ENCODE measurements around the gene NRTN.

The NRTN gene

DNA sequence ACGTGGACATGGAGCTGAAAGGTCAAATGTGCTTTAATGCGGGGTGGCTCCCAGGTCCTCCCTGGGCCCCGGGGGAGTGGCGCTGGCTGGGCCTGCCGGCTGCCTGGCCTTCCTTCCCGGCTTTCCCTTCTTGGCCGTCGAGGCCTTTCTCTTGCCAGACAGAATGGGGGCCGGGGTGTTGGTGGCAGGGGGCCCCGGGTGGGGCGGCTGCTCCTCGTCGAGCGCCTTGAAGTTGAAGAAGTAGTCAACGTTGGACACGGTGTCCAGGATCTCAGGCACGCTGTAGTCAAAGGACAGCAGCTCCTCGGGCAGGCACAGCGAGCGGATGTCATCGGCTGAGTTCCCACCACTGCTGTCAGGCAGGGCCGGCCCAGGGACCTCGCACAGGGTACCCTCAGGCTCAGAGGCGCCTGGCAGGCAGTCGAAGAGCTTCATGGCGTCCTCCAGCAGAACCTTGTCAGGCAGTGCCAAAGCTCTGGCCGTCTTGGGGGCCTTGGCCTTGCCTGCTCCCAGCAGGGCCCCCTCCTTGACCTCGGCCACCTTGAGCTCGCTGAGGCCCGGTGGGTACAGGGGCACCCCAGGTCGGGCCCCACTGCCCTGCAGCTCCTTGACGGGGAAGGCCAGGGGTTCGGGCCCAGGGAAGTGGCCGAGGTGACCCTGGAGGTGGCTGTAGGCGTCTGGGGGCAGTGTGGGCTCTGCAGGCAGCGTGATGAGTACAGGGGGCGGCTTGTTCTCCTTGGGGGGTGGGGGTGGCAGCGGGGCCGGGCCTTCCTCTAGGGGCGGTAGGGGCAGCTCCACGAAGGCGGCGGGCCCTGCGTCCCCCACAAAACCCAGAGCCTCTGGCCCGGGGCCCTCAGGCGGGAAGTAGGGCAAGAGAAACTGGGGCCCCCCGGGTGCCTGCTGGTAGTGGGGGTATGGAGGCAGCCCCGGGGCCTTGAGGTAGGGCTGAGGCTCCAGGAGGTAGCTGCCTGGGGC lies 21.6 kb upstream of the NRTN start:
- H3K36me3 ChIP-seq (ENCODE audit: control insufficient read depth in 1 of 2, insufficient read depth in 2 of 2, low read length in 2 of 2) = peaks cover 19 to 45% of the 10 kb centered on the region in 2 donors
- H3K4me1 ChIP-seq (ENCODE audit: control insufficient read depth in 1 of 2, insufficient read depth in 2 of 2, low read length in 2 of 2) = no peaks in the 10 kb centered on the region
- no peaks in the 10 kb centered on the region for H3K9me3 ChIP-seq (ENCODE audit: control insufficient read depth in 1 of 2, low read length in 2 of 2)
- H3K27ac ChIP-seq (ENCODE audit: low read length) = no peak overlapping the region
- no peak overlapping the region for H3K4me3 ChIP-seq (ENCODE audit: low read depth in 1 of 2, low read length in 2 of 2)
- no peaks in the 10 kb centered on the region for H3K27me3 ChIP-seq (ENCODE audit: low read depth, low read length)

DNA sequence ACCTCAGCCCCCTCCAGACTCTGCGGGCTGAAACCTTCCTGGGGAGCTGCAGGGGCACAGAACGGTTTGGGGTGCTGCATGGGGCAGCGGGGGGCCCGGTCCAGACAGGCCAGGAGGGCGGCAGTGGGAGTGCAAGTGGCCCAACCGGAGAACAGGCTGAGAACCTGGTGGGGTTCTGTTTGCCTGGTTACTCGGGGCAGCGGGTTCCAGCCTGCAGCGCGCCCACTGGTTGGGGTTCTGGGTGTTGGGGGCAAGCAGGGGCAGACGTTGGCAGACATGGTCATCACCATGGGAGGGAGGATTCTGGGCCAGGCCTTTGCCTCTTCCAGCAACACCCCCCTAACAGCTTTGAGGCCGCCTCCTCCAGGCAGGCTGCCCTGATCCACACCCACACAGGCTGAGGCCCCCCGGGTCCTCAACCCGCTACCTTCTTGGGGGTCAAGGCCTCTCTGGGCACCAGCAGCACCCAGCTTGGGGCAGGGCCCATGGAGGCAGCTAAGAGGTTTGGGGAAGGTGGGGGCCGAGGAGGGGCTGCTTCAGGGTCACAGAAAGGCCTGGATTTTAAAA lies 20.2 kb upstream of the NRTN start, which contains the start of gene PRR22:
TSS of gene PRR22 (minus strand) at position 166 of the 567 bp plus-strand sequence. CDS start at position 80, 86 bp downstream.
- Histone ChIP-seq H3K27ac (ENCODE audit: low read length) (no peak within 1 kb of the TSS), H3K27me3 (ENCODE audit: low read depth, low read length) (no peaks in the 10 kb centered on the region), H3K4me1 (ENCODE audit: control insufficient read depth in 1 of 2, insufficient read depth in 2 of 2, low read length in 2 of 2) (no peaks in the 10 kb centered on the region), H3K36me3 (ENCODE audit: control insufficient read depth in 1 of 2, insufficient read depth in 2 of 2, low read length in 2 of 2) (peaks cover 27 to 58% of the 10 kb centered on the region in 2 donors), H3K4me3 (ENCODE audit: low read depth in 1 of 2, low read length in 2 of 2) (no peak within 1 kb of the TSS), H3K9me3 (ENCODE audit: control insufficient read depth in 1 of 2, low read length in 2 of 2) (no peaks in the 10 kb centered on the region)

GRCh38 chr19:5785423-5785822 lies 19.4 kb upstream of the NRTN start:
- H3K27me3 ChIP-seq (ENCODE audit: low read depth, low read length) = no peaks in the 10 kb centered on the region
- H3K4me3 ChIP-seq (ENCODE audit: low read depth in 1 of 2, low read length in 2 of 2) = no peak overlapping the region
- peaks cover 30 to 61% of the 10 kb centered on the region in 2 donors for H3K36me3 ChIP-seq (ENCODE audit: control insufficient read depth in 1 of 2, insufficient read depth in 2 of 2, low read length in 2 of 2)
- no peaks in the 10 kb centered on the region for H3K9me3 ChIP-seq (ENCODE audit: control insufficient read depth in 1 of 2, low read length in 2 of 2)
- peaks cover 0 to 7% of the 10 kb centered on the region in 2 donors for H3K4me1 ChIP-seq (ENCODE audit: control insufficient read depth in 1 of 2, insufficient read depth in 2 of 2, low read length in 2 of 2)
- no peak overlapping the region for H3K27ac ChIP-seq (ENCODE audit: low read length)

DNA sequence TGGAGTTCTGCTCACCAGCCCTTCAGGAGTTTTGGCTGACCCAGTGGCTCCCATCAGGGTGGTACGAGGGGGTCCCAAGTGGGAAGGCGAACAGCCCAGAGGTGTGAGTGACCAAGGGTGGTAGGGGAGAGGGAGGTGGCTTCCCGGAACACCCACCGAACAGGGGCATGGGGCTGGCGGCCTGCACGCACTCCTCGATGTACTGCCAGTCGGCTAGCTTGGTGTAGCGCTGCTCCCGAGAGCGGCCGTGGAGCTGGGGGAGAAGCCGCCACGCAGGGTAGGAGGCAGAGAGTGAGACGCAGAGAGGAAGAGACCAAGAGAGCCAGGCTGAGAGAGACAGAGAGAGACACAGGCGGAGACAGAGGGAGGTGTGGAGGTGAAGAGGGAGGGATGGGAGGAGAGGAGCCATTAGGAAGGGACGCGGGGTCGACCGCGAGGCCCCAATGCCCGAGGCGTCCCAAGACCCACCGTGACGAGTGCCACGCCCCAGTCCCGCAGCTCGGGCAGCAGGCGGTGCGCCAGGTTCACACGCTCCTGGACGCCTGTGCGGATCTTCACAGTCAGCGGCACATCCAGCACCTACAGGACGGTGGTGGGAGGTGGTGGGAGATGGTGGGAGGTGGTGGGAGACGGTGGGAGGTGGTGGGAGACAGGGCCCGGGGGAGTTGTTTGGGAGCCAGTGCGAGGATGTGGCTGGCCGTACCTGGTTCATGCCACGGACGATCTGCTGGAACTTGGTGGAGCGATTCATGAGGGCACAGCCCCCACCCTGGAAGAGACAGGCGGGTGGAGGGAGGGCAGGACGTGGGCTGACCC lies 18.1 kb upstream of the NRTN start:
- Histone ChIP-seq H3K9me3 (ENCODE audit: control insufficient read depth in 1 of 2, low read length in 2 of 2) (no peaks in the 10 kb centered on the region), H3K4me1 (ENCODE audit: control insufficient read depth in 1 of 2, insufficient read depth in 2 of 2, low read length in 2 of 2) (peaks cover 0 to 7% of the 10 kb centered on the region in 2 donors), H3K36me3 (ENCODE audit: control insufficient read depth in 1 of 2, insufficient read depth in 2 of 2, low read length in 2 of 2) (peaks cover 30 to 61% of the 10 kb centered on the region in 2 donors), H3K27me3 (ENCODE audit: low read depth, low read length) (no peaks in the 10 kb centered on the region), H3K4me3 (ENCODE audit: low read depth in 1 of 2, low read length in 2 of 2) (no peak overlapping the region), H3K27ac (ENCODE audit: low read length) (no peak overlapping the region)

DNA sequence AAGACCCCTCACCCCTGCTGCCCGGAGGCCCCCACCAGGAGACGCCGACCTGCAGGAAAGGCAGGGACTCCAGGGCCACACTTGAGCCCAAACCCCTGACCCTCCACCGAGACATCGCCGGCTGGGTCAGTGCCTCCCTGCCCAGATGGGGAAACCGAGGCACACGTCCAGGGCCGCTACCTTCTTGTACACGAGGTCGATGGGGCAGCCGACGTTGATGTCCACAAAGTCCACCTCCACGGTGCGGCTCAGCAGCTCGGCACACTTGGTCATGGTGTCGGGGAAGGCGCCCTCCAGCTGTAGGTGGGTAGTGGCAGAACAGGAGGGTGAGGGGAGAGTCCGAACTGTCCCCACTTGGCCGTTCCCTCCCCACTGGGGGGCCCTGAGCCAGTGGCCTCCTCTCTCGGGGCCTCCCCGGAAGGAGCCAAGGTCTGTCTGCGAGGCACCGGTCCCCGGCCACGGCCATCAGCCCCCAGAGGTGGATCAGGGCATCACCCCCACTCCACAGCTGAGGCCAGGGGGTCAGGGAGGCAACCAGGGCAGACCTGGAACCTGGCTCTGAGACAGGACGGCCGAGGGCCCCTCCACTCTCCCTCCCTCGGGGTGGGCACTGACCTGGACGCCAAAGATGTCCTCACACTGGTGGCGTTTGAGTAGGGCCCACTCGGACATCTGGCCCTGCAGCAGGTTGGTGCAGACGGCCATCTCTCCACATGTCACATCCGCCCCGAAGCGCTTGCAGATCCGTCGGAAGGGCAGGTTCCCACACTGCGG lies 17.3 kb upstream of the NRTN start:
- H3K27ac ChIP-seq (ENCODE audit: low read length) = no peak overlapping the region
- no peaks in the 10 kb centered on the region for H3K27me3 ChIP-seq (ENCODE audit: low read depth, low read length)
- peaks cover 0 to 7% of the 10 kb centered on the region in 2 donors for H3K4me1 ChIP-seq (ENCODE audit: control insufficient read depth in 1 of 2, insufficient read depth in 2 of 2, low read length in 2 of 2)
- peaks cover 30 to 61% of the 10 kb centered on the region in 2 donors for H3K36me3 ChIP-seq (ENCODE audit: control insufficient read depth in 1 of 2, insufficient read depth in 2 of 2, low read length in 2 of 2)
- H3K4me3 ChIP-seq (ENCODE audit: low read depth in 1 of 2, low read length in 2 of 2) = no peak overlapping the region
- H3K9me3 ChIP-seq (ENCODE audit: control insufficient read depth in 1 of 2, low read length in 2 of 2) = no peaks in the 10 kb centered on the region

GRCh38 chr19:5788422-5788821 lies 16.4 kb upstream of the NRTN start:
- Histone ChIP-seq H3K27me3 (ENCODE audit: low read depth, low read length) (no peaks in the 10 kb centered on the region), H3K27ac (ENCODE audit: low read length) (no peak overlapping the region), H3K4me1 (ENCODE audit: control insufficient read depth in 1 of 2, insufficient read depth in 2 of 2, low read length in 2 of 2) (peaks cover 0 to 7% of the 10 kb centered on the region in 2 donors), H3K9me3 (ENCODE audit: control insufficient read depth in 1 of 2, low read length in 2 of 2) (no peaks in the 10 kb centered on the region), H3K4me3 (ENCODE audit: low read depth in 1 of 2, low read length in 2 of 2) (no peak overlapping the region), H3K36me3 (ENCODE audit: control insufficient read depth in 1 of 2, insufficient read depth in 2 of 2, low read length in 2 of 2) (peaks cover 30 to 61% of the 10 kb centered on the region in 2 donors)

DNA sequence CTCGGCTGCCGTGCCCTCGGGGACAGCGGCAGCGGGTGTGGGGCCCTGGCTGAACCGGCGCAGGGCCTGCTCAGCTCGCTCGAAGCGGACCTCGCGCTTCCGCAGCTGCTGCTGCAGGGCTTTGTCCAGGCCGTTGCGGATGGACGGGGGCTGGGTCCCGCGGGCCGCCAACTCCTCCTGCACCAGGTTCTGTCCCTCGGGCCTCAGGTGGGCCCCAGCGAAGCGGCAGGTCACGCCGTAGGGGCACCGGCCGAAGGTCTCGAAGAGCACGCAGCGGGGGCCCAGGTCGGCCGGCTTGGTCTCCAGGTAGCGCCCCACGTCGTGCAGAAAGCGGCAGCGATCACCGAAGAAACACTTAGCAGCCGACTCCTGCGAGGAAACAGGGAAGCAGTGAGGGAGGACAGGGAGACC lies 15.5 kb upstream of the NRTN start:
- peaks cover 0 to 7% of the 10 kb centered on the region in 2 donors for H3K4me1 ChIP-seq (ENCODE audit: control insufficient read depth in 1 of 2, insufficient read depth in 2 of 2, low read length in 2 of 2)
- no peaks in the 10 kb centered on the region for H3K27me3 ChIP-seq (ENCODE audit: low read depth, low read length)
- no peak overlapping the region for H3K4me3 ChIP-seq (ENCODE audit: low read depth in 1 of 2, low read length in 2 of 2)
- H3K27ac ChIP-seq (ENCODE audit: low read length) = no peak overlapping the region
- H3K9me3 ChIP-seq (ENCODE audit: control insufficient read depth in 1 of 2, low read length in 2 of 2) = no peaks in the 10 kb centered on the region
- peaks cover 30 to 56% of the 10 kb centered on the region in 2 donors for H3K36me3 ChIP-seq (ENCODE audit: control insufficient read depth in 1 of 2, insufficient read depth in 2 of 2, low read length in 2 of 2)

- Histone ChIP-seq H3K4me1 (ENCODE audit: control insufficient read depth in 1 of 2, insufficient read depth in 2 of 2, low read length in 2 of 2) (peaks cover 0 to 7% of the 10 kb centered on the region in 2 donors), H3K27me3 (ENCODE audit: low read depth, low read length) (no peaks in the 10 kb centered on the region), H3K9me3 (ENCODE audit: control insufficient read depth in 1 of 2, low read length in 2 of 2) (no peaks in the 10 kb centered on the region), H3K27ac (ENCODE audit: low read length) (peak overlapping the region; percentile 96), H3K4me3 (ENCODE audit: low read depth in 1 of 2, low read length in 2 of 2) (peak overlapping the region; percentile 74 to 83), H3K36me3 (ENCODE audit: control insufficient read depth in 1 of 2, insufficient read depth in 2 of 2, low read length in 2 of 2) (peaks cover 30 to 49% of the 10 kb centered on the region in 2 donors)
Observed at GRCh38 chr19:5789886-5790558, 14.8 kb upstream of the NRTN start.

GRCh38 chr19:5790559-5791520 lies 14.0 kb upstream of the NRTN start, which contains the start of gene DUS3L:
TSS of gene DUS3L (minus strand) at chr19:5791163. CDS start at chr19:5791141, 22 bp downstream.
- H3K27ac ChIP-seq (ENCODE audit: low read length) = peak within 1 kb of the TSS; percentile 96
- H3K36me3 ChIP-seq (ENCODE audit: control insufficient read depth in 1 of 2, insufficient read depth in 2 of 2, low read length in 2 of 2) = peaks cover 30 to 41% of the 10 kb centered on the region in 2 donors
- no peaks in the 10 kb centered on the region for H3K9me3 ChIP-seq (ENCODE audit: control insufficient read depth in 1 of 2, low read length in 2 of 2)
- peak within 1 kb of the TSS; percentile 74 to 83 for H3K4me3 ChIP-seq (ENCODE audit: low read depth in 1 of 2, low read length in 2 of 2)
- H3K27me3 ChIP-seq (ENCODE audit: low read depth, low read length) = no peaks in the 10 kb centered on the region
- H3K4me1 ChIP-seq (ENCODE audit: control insufficient read depth in 1 of 2, insufficient read depth in 2 of 2, low read length in 2 of 2) = peaks cover 0 to 7% of the 10 kb centered on the region in 2 donors
